DMS79 treated with DMSO at 0.1 percent for 48 hours (cell line): Measurements from ENCODE around the gene AOC2.
"Not testable (repeated sequence)": the region's sequence is repeated elsewhere in the genome, so short reads cannot be mapped to it uniquely, and the experiment has no call there.

Source experiments
- DNase-seq: peaks from one replicate; lab custom pipeline; 2025; lab: John Stamatoyannopoulos, UW

AOC2 gene

DNA sequence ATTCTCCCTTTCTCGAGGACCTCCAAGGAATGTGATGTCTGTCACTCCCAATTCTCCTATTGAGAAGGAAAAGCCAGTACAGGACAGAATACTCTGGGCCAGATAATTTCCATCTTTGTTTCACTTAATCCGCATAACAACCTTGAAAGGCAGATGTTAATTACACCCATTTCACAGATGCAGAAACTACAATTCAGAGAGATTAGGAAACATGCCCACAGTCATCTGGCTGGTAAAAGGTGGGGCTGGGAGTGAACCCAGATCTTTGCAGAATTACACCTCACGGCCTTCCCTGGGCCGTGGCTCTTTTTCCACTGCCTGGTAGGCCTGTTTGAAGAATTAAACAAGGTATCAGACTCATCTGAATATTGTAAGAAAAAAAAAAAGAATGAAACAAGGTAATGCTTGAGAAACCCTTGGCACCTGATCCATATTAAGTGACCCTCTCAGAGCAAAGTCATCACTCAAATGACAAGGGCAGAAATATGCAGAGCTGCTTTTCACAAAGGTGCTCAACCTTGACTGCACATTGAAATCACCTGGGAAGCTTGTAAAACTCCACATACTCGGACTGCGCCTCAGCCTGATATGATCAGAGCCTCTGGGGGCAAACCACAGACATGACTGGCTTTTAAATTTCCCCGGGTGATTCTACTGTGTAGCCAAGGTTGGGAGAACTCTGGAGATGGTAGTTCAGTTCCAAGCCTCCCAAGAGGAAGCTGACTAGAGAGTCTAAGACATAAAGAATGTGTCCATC is 39.6 kb downstream of the AOC2 start:
- DNase-seq: peak; percentile 26

DNA sequence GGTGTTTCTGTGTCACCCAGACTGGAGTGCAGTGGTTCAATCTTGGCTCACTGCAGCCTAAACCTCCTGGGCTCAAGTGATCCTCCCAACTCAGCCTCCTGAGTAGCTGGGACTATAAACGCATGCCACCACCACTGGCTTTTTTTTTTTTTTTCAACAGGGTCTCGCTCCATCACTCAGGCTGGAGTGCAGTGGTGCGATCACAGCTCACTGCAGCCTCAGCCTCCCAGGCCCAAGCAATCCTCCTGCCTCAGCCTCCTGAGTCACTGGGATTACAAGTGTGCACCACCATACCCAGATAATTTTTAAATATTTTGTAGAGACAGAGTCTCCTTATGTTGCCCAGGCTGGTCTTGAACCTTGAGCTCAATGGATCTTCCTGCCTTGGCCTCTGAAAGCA is 41.4 kb downstream of the AOC2 start:
- DNase-seq: not testable (repeated sequence)

DNA sequence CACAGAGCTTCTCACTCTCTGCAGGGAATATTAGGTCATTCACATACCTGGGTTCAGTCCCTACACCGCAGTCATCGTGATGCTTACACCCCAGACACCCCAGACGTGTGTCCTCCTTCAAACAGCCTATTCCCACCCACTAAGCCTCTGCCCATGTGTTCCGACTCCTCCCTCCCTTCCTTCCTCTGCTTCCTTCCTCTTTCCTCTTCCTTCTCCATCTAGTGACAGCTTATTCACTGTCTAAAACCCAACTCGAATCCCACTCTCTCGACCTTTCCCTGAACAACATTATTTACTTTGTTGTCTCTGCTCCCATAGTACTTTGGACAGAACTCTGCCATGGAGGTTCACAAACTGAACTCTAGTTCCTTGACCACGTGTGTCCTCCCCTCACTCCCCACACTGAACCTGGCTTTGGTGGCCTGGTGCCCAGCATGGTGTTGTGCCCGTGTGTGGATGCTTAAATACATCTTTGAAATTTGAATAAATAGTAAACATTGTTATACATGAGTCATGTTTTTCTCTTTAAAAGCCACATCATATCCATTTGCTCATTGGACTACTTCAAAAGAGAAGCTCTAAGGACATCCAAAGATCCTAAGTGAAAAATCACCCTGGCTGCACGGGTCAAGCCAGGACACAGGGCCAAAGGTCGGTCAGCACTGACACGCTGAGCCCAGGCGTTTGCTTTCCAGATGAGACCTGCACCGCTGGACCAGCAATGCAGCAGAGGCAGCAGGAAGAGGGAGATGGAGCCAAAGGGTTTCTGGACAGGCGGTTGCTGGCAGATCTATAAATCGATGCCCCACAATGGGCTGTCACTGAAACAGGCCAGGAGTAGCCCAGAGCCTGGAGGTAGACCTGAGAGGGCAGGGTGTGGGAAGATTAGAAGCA is 42.1 kb downstream of the AOC2 start:
- no peak for DNase-seq

DNA sequence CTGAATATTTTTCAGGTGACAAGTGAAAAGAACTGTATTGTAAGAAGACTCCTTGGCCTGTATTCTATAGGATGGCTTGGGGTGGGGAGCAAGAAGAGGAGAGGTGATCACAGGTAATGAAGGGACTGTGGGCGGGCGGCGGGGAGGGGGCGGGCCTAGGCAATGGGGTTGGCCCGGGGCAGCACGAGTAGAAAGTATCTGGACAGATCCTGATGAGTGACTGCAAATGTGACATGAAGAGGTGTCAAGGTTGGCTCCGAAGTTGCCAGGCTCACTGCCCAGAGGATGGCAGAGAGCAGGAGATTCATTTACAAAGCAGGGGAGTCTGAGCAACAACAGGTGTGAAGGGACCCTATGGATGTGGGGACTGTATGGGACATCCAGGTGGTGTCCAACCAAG is 45.4 kb downstream of the AOC2 start:
- DNase-seq: no peak

DNA sequence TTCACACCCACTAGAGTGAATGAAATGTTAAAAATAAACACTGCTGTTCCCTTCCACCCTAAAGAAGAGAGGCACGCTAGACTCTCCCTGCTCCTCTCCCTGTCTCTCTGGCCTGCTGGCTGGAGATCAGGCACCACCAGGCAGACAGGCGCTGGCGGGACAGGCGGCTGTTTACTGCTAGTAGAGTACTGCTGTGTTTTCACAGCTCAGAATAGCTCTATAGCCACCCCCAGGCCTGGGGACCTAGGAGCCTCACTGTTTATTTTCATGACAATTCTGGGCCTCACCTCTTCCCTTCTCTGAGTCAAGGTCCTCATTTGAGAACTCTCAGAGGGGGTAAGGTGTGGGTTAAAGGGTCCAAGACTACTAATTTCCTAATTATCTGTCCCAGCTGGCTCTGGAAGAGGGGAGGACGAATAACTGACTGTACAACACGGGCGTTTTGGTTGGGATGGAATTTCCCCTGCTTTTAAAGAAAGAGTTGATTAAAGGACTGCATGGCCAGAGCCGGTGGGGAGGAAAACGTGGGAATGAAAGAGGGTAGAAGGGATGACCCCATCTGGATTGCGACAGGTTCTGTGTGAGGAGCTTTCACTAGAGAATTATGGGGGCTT is 47.3 kb downstream of the AOC2 start:
- DNase-seq: no peak

DNA sequence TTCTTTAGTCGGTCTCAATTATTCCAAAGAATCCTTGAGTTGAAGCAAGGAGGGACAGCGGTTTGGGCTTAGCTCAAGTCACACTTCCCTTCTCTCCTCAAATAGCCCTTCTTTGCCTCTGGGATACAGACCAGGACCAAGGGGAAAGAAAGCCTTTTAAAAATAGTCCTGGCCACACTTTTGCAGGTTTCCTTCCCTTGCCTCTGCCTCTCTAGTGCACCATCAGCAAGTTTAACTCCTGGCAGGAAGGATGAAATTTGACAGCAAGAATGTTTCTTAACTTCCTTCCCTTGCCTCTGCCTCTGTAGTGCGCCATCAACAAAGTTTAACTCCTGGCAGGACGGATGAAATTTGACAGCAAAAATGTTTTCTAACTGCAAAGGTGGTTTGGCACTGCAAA is 49.0 kb downstream of the AOC2 start:
- DNase-seq: no peak

DNA sequence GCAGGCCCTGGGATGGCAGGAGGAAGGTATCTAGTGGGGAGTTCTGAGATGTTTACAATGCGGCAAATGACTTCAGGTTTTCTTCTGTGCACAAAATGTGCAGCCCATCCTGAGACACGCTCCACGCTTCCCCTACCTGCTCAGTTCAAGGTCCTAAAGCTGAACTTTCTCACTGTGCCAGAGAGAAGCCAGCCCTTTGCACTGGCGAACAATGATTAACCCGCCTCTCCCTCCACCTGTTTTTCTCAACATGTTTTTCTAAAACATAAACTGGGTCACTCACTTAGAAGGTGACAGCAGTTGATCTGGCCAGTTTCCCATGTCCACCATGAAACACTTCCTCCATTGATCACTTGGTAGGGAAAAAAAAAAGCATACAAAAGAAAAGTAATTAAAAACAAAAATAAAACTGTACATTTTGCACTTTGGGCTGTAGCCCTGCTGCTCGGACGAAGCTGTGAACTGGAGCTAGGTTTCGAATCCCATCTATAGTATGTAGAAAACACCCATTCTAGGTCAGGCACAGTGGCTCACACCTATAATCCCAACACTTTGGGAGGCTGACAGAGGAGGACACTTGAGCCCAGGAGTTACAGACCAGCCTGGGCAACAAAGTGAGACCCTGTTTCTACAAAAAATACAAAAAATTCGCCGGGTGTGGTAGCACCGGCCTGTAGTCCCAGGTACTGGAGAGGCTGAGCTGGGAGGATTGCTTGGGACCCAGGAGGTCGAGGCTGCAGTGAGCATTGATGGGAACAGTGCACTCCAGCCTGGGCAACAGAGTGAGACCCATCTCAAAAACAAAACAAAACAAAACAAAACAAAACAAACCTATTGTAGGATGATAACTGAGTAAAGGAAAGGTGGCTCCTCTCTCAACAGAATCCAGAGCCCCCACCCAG is 50.2 kb downstream of the AOC2 start:
- DNase-seq: no peak

DNA sequence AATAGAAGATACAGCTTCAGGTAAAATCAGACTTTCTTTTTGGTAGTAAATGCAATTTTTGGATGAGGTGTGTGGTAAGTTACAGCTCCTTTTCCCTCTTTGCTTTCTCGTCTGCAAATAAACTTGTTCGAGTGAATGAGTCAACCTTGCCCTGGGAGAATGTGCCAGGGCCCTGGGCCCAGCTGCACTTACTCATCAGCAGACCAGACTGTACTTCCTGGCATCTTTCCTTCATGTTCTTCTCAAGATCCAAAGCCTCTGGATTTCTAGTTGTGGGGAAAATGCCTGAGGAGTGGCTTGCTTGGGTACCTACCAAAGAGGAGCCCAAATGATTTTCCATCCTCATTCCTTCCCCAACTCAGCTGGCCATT is 50.8 kb downstream of the AOC2 start:
- no peak for DNase-seq

DNA sequence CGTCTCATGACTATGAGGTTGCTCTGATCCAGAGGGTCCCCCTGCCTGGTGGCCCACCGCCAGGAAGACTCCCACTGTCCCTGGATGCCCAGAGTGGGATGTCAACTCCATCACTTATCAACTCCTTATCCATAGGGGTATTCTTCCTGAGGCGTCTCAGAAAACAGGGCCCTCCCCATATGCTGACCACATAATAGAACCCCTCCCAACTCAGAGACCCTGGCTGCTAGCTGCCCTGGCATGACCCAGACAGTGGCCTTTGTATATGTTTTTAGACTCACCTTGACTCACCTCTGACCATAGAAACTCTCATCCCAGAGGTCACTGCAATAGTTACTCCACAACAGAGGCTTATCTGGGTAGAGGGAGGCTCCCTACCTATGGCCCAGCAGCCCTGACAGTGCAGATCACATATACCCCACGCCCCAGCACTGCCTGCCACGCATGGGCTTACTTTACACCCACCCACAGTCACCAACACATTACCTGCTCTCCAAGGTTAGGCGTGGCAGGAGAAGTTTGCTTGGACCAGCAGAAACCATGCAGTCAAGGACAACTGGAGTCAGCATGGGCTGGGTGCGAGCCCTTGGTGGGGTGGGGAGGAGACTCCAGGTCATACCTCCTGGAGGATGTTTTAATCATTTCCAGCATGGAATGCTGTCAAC is 53.9 kb downstream of the AOC2 start:
- no peak for DNase-seq

DNA sequence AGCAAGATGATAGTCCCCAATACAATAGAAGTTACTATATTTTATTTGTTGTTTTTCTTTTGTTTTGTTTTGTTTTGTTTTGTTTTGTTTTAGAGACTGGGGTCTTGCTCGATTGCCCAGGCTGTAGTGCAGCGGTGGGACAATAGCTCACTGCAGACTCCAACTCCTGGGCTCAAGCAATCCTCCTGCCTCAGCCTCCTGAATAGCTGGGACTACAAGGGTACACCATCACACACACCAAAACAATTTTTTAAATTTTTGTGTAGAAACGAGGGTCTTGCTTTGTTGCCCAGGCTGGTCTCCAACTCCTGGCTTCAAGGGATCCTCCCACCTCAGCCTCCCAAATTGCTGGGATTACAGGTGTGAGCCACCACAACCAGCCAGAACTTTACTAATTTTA is 55.6 kb downstream of the AOC2 start:
- DNase-seq: not testable (repeated sequence)
